ENCODE data around the gene MUC5B. TPM values are rescaled to one million over a fixed set of nuclear protein-coding genes. Genes with fewer than 3 reads are reported as not detected.

Gene MUC5B
- total RNA-seq, 1 donor from 2014 or later: not detected

GRCh38 chr11:1307998-1308742 is 85.3 kb downstream of the MUC5B start:
- Histone ChIP-seq H3K4me1 (peaks cover 1% of the 10 kb centered on the region), H3K36me3 (no peaks in the 10 kb centered on the region), H3K79me2 (ENCODE audit: low read depth) (peaks cover 18% of the 10 kb centered on the region), H3K4me2 (peak overlapping the region; percentile 95), H3K9ac (no peak overlapping the region), H2AFZ (replicated peaks) (no peak overlapping the region), H4K20me1 (ENCODE audit: low read depth) (peaks cover 12% of the 10 kb centered on the region), H3K9me3 (ENCODE audit: low read depth) (no peaks in the 10 kb centered on the region), H3K4me3 (peak overlapping the region; percentile 70), H3F3A (ENCODE audit: low read depth) (peaks cover 4% of the 10 kb centered on the region), H3K27me3 (peaks cover 2% of the 10 kb centered on the region), H3K27ac (no peak overlapping the region)
- no peak for DNase-seq (ENCODE audit: low spot score)
- TF ChIP-seq EZH2 (IDR thresholded peaks at IDR 0.05) (no peak), EZH2phosphoT487 (IDR thresholded peaks at IDR 0.05) (no peak), CTCF (IDR thresholded peaks at IDR 0.05) (no peak)
- Mint-ChIP-seq H3K4me1 (peaks cover 20% of the 10 kb centered on the region), H3K27me3 (ENCODE audit: insufficient read depth, low read depth) (peaks cover 6% of the 10 kb centered on the region), H3K9me3 (peaks cover 11% of the 10 kb centered on the region), H3K36me3 (peaks cover 5% of the 10 kb centered on the region), H3K4me3 (peak overlapping the region; percentile 84), H3K27ac (no peak overlapping the region)

GRCh38 chr11:1308743-1309497 is 86.1 kb downstream of the MUC5B start:
- Histone ChIP-seq H4K20me1 (ENCODE audit: low read depth) (peaks cover 9% of the 10 kb centered on the region), H3K36me3 (no peaks in the 10 kb centered on the region), H3K79me2 (ENCODE audit: low read depth) (peaks cover 17% of the 10 kb centered on the region), H3F3A (ENCODE audit: low read depth) (no peaks in the 10 kb centered on the region), H3K9ac (peak overlapping the region; percentile 53), H3K4me3 (peak overlapping the region; percentile 70), H3K4me1 (no peaks in the 10 kb centered on the region), H3K27ac (no peak overlapping the region), H3K9me3 (ENCODE audit: low read depth) (no peaks in the 10 kb centered on the region), H3K4me2 (peak overlapping the region; percentile 95), H3K27me3 (peaks cover 10% of the 10 kb centered on the region), H2AFZ (replicated peaks) (no peak overlapping the region)
- peaks cover 5% of the 10 kb centered on the region for H3K36me3 Mint-ChIP-seq
- no peak for TF ChIP-seq EZH2 (IDR thresholded peaks at IDR 0.05)
- TF ChIP-seq EZH2phosphoT487 (IDR thresholded peaks at IDR 0.05): no peak
- TF ChIP-seq CTCF (IDR thresholded peaks at IDR 0.05): no peak
- H3K27ac Mint-ChIP-seq: no peak overlapping the region
- DNase-seq (ENCODE audit: low spot score): no peak
- peaks cover 20% of the 10 kb centered on the region for H3K4me1 Mint-ChIP-seq
- peak overlapping the region; percentile 84 for H3K4me3 Mint-ChIP-seq
- H3K9me3 Mint-ChIP-seq: peaks cover 13% of the 10 kb centered on the region
- H3K27me3 Mint-ChIP-seq (ENCODE audit: insufficient read depth, low read depth): peaks cover 6% of the 10 kb centered on the region

GRCh38 chr11:1309498-1310317 is 86.8 kb downstream of the MUC5B start, which contains the start of gene TOLLIP:
TSS of gene TOLLIP (minus strand) at chr11:1309632. CDS start at chr11:1309498, 134 bp downstream.
- peaks cover 15% of the 10 kb centered on the region for H3K9me3 Mint-ChIP-seq
- peak within 1 kb of the TSS; percentile 84 for H3K4me3 Mint-ChIP-seq
- peak within 1 kb of the TSS; percentile 65 for H2AFZ ChIP-seq (replicated peaks)
- TF ChIP-seq EZH2 (IDR thresholded peaks at IDR 0.05): no peak
- TF ChIP-seq CTCF (IDR thresholded peaks at IDR 0.05): peak; percentile 28
- peak within 1 kb of the TSS; percentile 53 for H3K9ac ChIP-seq
- peaks cover 6% of the 10 kb centered on the region for H3K27me3 Mint-ChIP-seq (ENCODE audit: insufficient read depth, low read depth)
- H3K36me3 ChIP-seq: no peaks in the 10 kb centered on the region
- peak within 1 kb of the TSS; percentile 95 for H3K4me2 ChIP-seq
- H3K27ac ChIP-seq: no peak within 1 kb of the TSS
- no peaks in the 10 kb centered on the region for H3F3A ChIP-seq (ENCODE audit: low read depth)
- peaks cover 16% of the 10 kb centered on the region for H3K27me3 ChIP-seq
- peak within 1 kb of the TSS; percentile 72 for H3K27ac Mint-ChIP-seq
- H3K9me3 ChIP-seq (ENCODE audit: low read depth): no peaks in the 10 kb centered on the region
- peaks cover 6% of the 10 kb centered on the region for H4K20me1 ChIP-seq (ENCODE audit: low read depth)
- peak; percentile 97 for DNase-seq (ENCODE audit: low spot score)
- peaks cover 17% of the 10 kb centered on the region for H3K79me2 ChIP-seq (ENCODE audit: low read depth)
- H3K4me3 ChIP-seq: peak within 1 kb of the TSS; percentile 70
- H3K36me3 Mint-ChIP-seq: peaks cover 5% of the 10 kb centered on the region
- peaks cover 16% of the 10 kb centered on the region for H3K4me1 Mint-ChIP-seq
- H3K4me1 ChIP-seq: no peaks in the 10 kb centered on the region

Measured in neural progenitor cell (in vitro differentiated cells).